GM23248 (cell line): ENCODE data around the gene RNF180. TPM values are rescaled to one million over a fixed set of nuclear protein-coding genes. Genes with fewer than 3 reads are reported as not detected.

Experiments
- DNase-seq: peaks from one replicate; pipeline ENCODE4 v3.0.0-alpha.2; 2015
- H2AFZ ChIP-seq: fragments of 200-600 bp; sonication (generic); 2 replicates; pipeline ENCODE4 v1.6.1; 2016; ENCODE audit warnings: antibody characterized with exemption
- H3F3A ChIP-seq: fragments of 200-600 bp; sonication (generic); 2 replicates; pipeline ENCODE4 v1.6.1; 2016; ENCODE audit warnings: mild to moderate bottlenecking, antibody characterized with exemption, mixed run types; ENCODE audit not compliant: insufficient read depth
- H3K27ac ChIP-seq: fragments of 200-600 bp; sonication (generic); 2 replicates; pipeline ENCODE4 v1.5.1; 2016; ENCODE audit warnings: mild to moderate bottlenecking
- H3K27me3 ChIP-seq: fragments of 200-600 bp; sonication (generic); replicated peaks from 2 replicates; pipeline ENCODE4 v1.6.1; 2016; ENCODE audit warnings: mild to moderate bottlenecking; ENCODE audit not compliant: insufficient read depth
- H3K36me3 ChIP-seq: fragments of 200-600 bp; sonication (generic); 2 replicates; pipeline ENCODE4 v1.6.1; 2016; ENCODE audit warnings: low read depth, mild to moderate bottlenecking
- H3K4me1 ChIP-seq: fragments of 200-600 bp; sonication (generic); 2 replicates; pipeline ENCODE4 v1.6.1; 2016; ENCODE audit warnings: mild to moderate bottlenecking; ENCODE audit not compliant: insufficient read depth
- H3K4me2 ChIP-seq: fragments of 200-600 bp; sonication (generic); one replicate; pipeline ENCODE4 v1.6.1; 2016; ENCODE audit warnings: mild to moderate bottlenecking; ENCODE audit not compliant: unreplicated experiment
- H3K4me3 ChIP-seq: fragments of 200-600 bp; sonication (generic); 2 replicates; pipeline ENCODE4 v1.5.1; 2016; ENCODE audit warnings: mild to moderate bottlenecking
- H3K79me2 ChIP-seq: fragments of 200-600 bp; sonication (generic); 2 replicates; pipeline ENCODE4 v1.6.1; 2016; ENCODE audit warnings: mild to moderate bottlenecking; ENCODE audit not compliant: insufficient read depth
- H3K9ac ChIP-seq: fragments of 200-600 bp; sonication (generic); 2 replicates; pipeline ENCODE4 v1.6.1; 2016; ENCODE audit warnings: mild to moderate bottlenecking
- H3K9me2 ChIP-seq: fragments of 200-600 bp; sonication (generic); 2 replicates; pipeline ENCODE4 v1.6.1; 2016; ENCODE audit warnings: mixed run types, mild to moderate bottlenecking, moderate library complexity; ENCODE audit not compliant: insufficient read depth
- H3K9me3 ChIP-seq: fragments of 200-600 bp; sonication (generic); one replicate; pipeline ENCODE4 v1.6.1; 2017; ENCODE audit warnings: low read depth
- H4K20me1 ChIP-seq: fragments of 200-600 bp; sonication (generic); 2 replicates; pipeline ENCODE4 v1.6.0; 2016; ENCODE audit not compliant: insufficient read depth
- EZH2 ChIP-seq: fragments of 200-600 bp; sonication (generic); IDR thresholded peaks from 2 replicates; pipeline ENCODE4 v1.6.1; 2018; ENCODE audit warnings: antibody characterized with exemption, mild to moderate bottlenecking; ENCODE audit not compliant: insufficient read depth, poor library complexity, severe bottlenecking
- EZH2phosphoT487 ChIP-seq: fragments of 200-600 bp; sonication (generic); IDR thresholded peaks from 2 replicates; pipeline ENCODE4 v1.6.1; 2018; ENCODE audit warnings: antibody characterized with exemption, moderate library complexity, mild to moderate bottlenecking, low read depth; ENCODE audit not compliant: insufficient read depth
- WGBS, 2 experiments: methylation state at CpG; one replicate each; pipeline ENCODE4 v1.1.6; 2015 to 2017; ENCODE audit warnings: low lambda C conversion rate in 2 of 2, low coverage in 1 of 2; ENCODE audit errors: missing lambda C conversion rate in 2 of 2; 5-methylcytosine and 5-hydroxymethylcytosine counted together
- in situ Hi-C: fragments of 300-500 bp; cut with MboI; formaldehyde crosslinking; loops from 2 replicates; pipeline ENCODE4 v1.15.0; 2020
- polyA plus RNA-seq: library from polyadenylated mRNA; unstranded; fragments of >200 nt; fragmentation: Nextera tagmentation; extraction: Ambion mirVana; gene quantifications from 2 replicates; pipeline ENCODE4 v1.2.1, GENCODE V29; 2016
- total RNA-seq: library from RNA; depleted of rRNA; stranded (reverse); fragments of >200 nt; shearing (Covaris generic); gene quantifications from 2 replicates; pipeline ENCODE4 v1.2.3, GENCODE V29; 2014

The RNF180 gene
- total and polyA plus RNA-seq, 2 experiments from 2014 or later: 0.10 to 0.32 TPM

GRCh38 chr5:64330728-64331231 lies 165.1 kb downstream of the RNF180 start:
- no peaks in the 10 kb centered on the region for H3F3A ChIP-seq
- no peak overlapping the region for H2AFZ ChIP-seq
- no peak for DNase-seq
- no peaks in the 10 kb centered on the region for H3K36me3 ChIP-seq
- 34 to 36% methylated on average over 6 of the region's 6 CpGs for WGBS, 2 experiments
- TF ChIP-seq EZH2: no peak
- TF ChIP-seq EZH2phosphoT487: no peak
- H3K79me2 ChIP-seq: no peaks in the 10 kb centered on the region
- H3K27ac ChIP-seq: no peak overlapping the region
- H3K9me2 ChIP-seq: no peaks in the 10 kb centered on the region
- in situ Hi-C loops: no loop called here
- no peaks in the 10 kb centered on the region for H3K27me3 ChIP-seq
- no peak overlapping the region for H3K4me2 ChIP-seq
- H4K20me1 ChIP-seq: no peaks in the 10 kb centered on the region
- no peaks in the 10 kb centered on the region for H3K9me3 ChIP-seq
- H3K4me1 ChIP-seq: no peaks in the 10 kb centered on the region
- H3K4me3 ChIP-seq: no peak overlapping the region
- no peak overlapping the region for H3K9ac ChIP-seq

- in situ Hi-C loops: no loop called here
- no peak for DNase-seq
Observed at GRCh38 chr5:64331597-64332277, 166.1 kb downstream of the RNF180 start.

GRCh38 chr5:64333886-64334285 lies 168.2 kb downstream of the RNF180 start:
- Histone ChIP-seq H3K27me3 (no peaks in the 10 kb centered on the region), H3K27ac (no peak overlapping the region), H3K36me3 (no peaks in the 10 kb centered on the region), H4K20me1 (no peaks in the 10 kb centered on the region), H3K4me1 (no peaks in the 10 kb centered on the region), H2AFZ (no peak overlapping the region), H3F3A (no peaks in the 10 kb centered on the region), H3K79me2 (no peaks in the 10 kb centered on the region), H3K4me3 (no peak overlapping the region), H3K9me3 (no peaks in the 10 kb centered on the region), H3K9ac (no peak overlapping the region), H3K9me2 (no peaks in the 10 kb centered on the region), H3K4me2 (no peak overlapping the region)
- in situ Hi-C loops: no loop called here
- no peak for TF ChIP-seq EZH2
- WGBS, 2 experiments: 26 to 28% methylated on average over 2 of the region's 2 CpGs
- DNase-seq: no peak

More at GRCh38 chr5:64331597-64332277, 166.1 kb downstream of the RNF180 start:
- TF ChIP-seq EZH2phosphoT487: no peak
- TF ChIP-seq EZH2: no peak
- Histone ChIP-seq H4K20me1 (no peaks in the 10 kb centered on the region), H3K79me2 (no peaks in the 10 kb centered on the region), H3K9ac (no peak overlapping the region), H3K4me3 (no peak overlapping the region), H3K36me3 (no peaks in the 10 kb centered on the region), H3K27me3 (no peaks in the 10 kb centered on the region), H3K4me1 (no peaks in the 10 kb centered on the region), H3K9me2 (no peaks in the 10 kb centered on the region), H3K27ac (no peak overlapping the region), H3K4me2 (no peak overlapping the region), H3F3A (no peaks in the 10 kb centered on the region), H3K9me3 (no peaks in the 10 kb centered on the region), H2AFZ (no peak overlapping the region)
- WGBS, 2 experiments: 40 to 43% methylated on average over 9 of the region's 9 CpGs

GRCh38 chr5:64339769-64340168 lies 174.1 kb downstream of the RNF180 start:
- no peaks in the 10 kb centered on the region for H3K9me3 ChIP-seq
- no peaks in the 10 kb centered on the region for H3F3A ChIP-seq
- H3K4me3 ChIP-seq: no peak overlapping the region
- H3K79me2 ChIP-seq: no peaks in the 10 kb centered on the region
- no peak for DNase-seq
- no peaks in the 10 kb centered on the region for H3K9me2 ChIP-seq
- TF ChIP-seq EZH2phosphoT487 (no peak), EZH2 (no peak)
- H3K27me3 ChIP-seq: no peaks in the 10 kb centered on the region
- no peak overlapping the region for H3K4me2 ChIP-seq
- H2AFZ ChIP-seq: no peak overlapping the region
- no peaks in the 10 kb centered on the region for H3K4me1 ChIP-seq
- H3K9ac ChIP-seq: no peak overlapping the region
- WGBS, 2 experiments: 3 to 5% methylated on average over 1 of the region's 1 CpG
- in situ Hi-C loops: no loop called here
- H3K27ac ChIP-seq: no peak overlapping the region
- no peaks in the 10 kb centered on the region for H4K20me1 ChIP-seq
- no peaks in the 10 kb centered on the region for H3K36me3 ChIP-seq

- 6 to 29% methylated on average over 1 of the region's 1 CpG for whole genome bisulfite sequencing, 2 experiments
- H4K20me1 ChIP-seq: no peaks in the 10 kb centered on the region
- DNase-seq: no peak
- no peaks in the 10 kb centered on the region for H3K9me2 ChIP-seq
- H3K36me3 ChIP-seq: no peaks in the 10 kb centered on the region
- in situ Hi-C loops: no loop called here
- H3K27me3 ChIP-seq: no peaks in the 10 kb centered on the region
- no peak overlapping the region for H3K4me3 ChIP-seq
- H3K9me3 ChIP-seq: no peaks in the 10 kb centered on the region
- no peak overlapping the region for H3K27ac ChIP-seq
- TF ChIP-seq EZH2 (no peak), EZH2phosphoT487 (no peak)
- H3K9ac ChIP-seq: no peak overlapping the region
- H3K79me2 ChIP-seq: no peaks in the 10 kb centered on the region
- H3F3A ChIP-seq: no peaks in the 10 kb centered on the region
- no peak overlapping the region for H3K4me2 ChIP-seq
- H3K4me1 ChIP-seq: no peaks in the 10 kb centered on the region
- H2AFZ ChIP-seq: no peak overlapping the region
Observed at GRCh38 chr5:64340293-64340692, 174.7 kb downstream of the RNF180 start.
